22Rv1 (cell line): ENCODE data around the gene SNX13.

ENCODE experiments used
- CTCF ChIP-seq: fragments of 450-650 bp; IDR thresholded peaks from 2 replicates; pipeline ENCODE4 v1.5.1; 2017; ENCODE audit warnings: mild to moderate bottlenecking
- ZFX ChIP-seq: fragments of 450-650 bp; IDR thresholded peaks from 2 replicates; pipeline ENCODE4 v1.6.1; 2017; ENCODE audit warnings: antibody characterized with exemption, borderline replicate concordance

GRCh38 chr7:17916786-17917185 is 23.5 kb downstream of the SNX13 start:
- no peak for TF ChIP-seq CTCF
- no peak for TF ChIP-seq ZFX
